ENCODE measurements around the gene NELL2. TPM values are rescaled to one million over a fixed set of nuclear protein-coding genes. Genes with fewer than 3 reads are reported as not detected.

NELL2 gene
- total RNA-seq, 1 experiment from 2014 or later, result 1.1 TPM

GRCh38 chr12:44837114-44837755 lies 38.9 kb downstream of the NELL2 start:
- no TSS peak for BruUV-seq (replicated peaks)
- H3K4me2 ChIP-seq (ENCODE audit: low read length), result no peak overlapping the region
- no peaks in the 10 kb centered on the region for H3K4me1 ChIP-seq (ENCODE audit: control insufficient read depth in 1 of 2, insufficient read depth in 2 of 2, low read length in 2 of 2)
- H3K27ac ChIP-seq (ENCODE audit: low read depth, low read length), result no peak overlapping the region
- H4K20me1 ChIP-seq (ENCODE audit: insufficient read depth), result no peaks in the 10 kb centered on the region
- no peak overlapping the region for H2AFZ ChIP-seq (ENCODE audit: low read depth, low read length, poor library complexity, severe bottlenecking)
- ATAC-seq, result no peak
- RAD21 ChIA-PET (ENCODE audit: low non-redundant PET in 1 of 2, low total read pairs in 2 of 2, uncharacterized antibody in 2 of 2, unreplicated experiment in 2 of 2), result no interaction called here
- intact Hi-C loops (cut with micrococcal nuclease), result no loop called here
- TF ChIP-seq CTCF (IDR thresholded peaks at IDR 0.05 in 2 of 3, conservative IDR thresholded peaks at IDR 0.05 in 1 of 3; ENCODE audit: borderline replicate concordance in 1 of 3, insufficient read depth in 1 of 3, low read depth in 2 of 3, low read length in 2 of 3) (no peak), ATF3 (IDR thresholded peaks at IDR 0.05) (no peak), RAD21 (IDR thresholded peaks at IDR 0.05; ENCODE audit: low read depth) (no peak), YY1 (IDR thresholded peaks at IDR 0.05; ENCODE audit: extremely low read depth, insufficient replicate concordance, low read depth, low read length) (no peak), POLR2A (IDR thresholded peaks at IDR 0.05; ENCODE audit: borderline replicate concordance, extremely low read depth, insufficient read depth, insufficient read length) (no peak), ELF1 (IDR thresholded peaks at IDR 0.05; ENCODE audit: borderline replicate concordance, low read depth) (no peak), EZH2 (IDR thresholded peaks at IDR 0.05) (no peak), ZNF274 (IDR thresholded peaks at IDR 0.05; ENCODE audit: low read depth, low read length) (no peak)
- CTCF ChIA-PET, result no interaction called here
- DNase-seq (ENCODE audit: low read depth, low spot score), result no peak
- H3K36me3 ChIP-seq (ENCODE audit: control insufficient read depth in 1 of 2, insufficient read depth in 2 of 2, low read length in 2 of 2), result no peaks in the 10 kb centered on the region
- H3K9ac ChIP-seq (ENCODE audit: low read length), result no peak overlapping the region
- H3K9me2 ChIP-seq (ENCODE audit: insufficient read depth), result no peaks in the 10 kb centered on the region
- H3K9me3 ChIP-seq (ENCODE audit: control insufficient read depth in 1 of 2, insufficient read depth in 1 of 2, low read depth in 1 of 2, low read length in 2 of 2), result no peaks in the 10 kb centered on the region
- POLR2A ChIA-PET, result no interaction called here
- H3K4me3 ChIP-seq (replicated peaks in 1 of 2; ENCODE audit: low read depth in 1 of 2, low read length in 2 of 2), result no peak overlapping the region
- no peaks in the 10 kb centered on the region for H3K27me3 ChIP-seq (ENCODE audit: insufficient read depth, low read length)
- no peaks in the 10 kb centered on the region for H3K79me2 ChIP-seq (ENCODE audit: insufficient read depth, low read length)

Measured in HCT116 (cell line).